HG02610 (cell line): ENCODE results near the gene CD9.
"Not testable (repeated sequence)": the region's sequence is repeated elsewhere in the genome, so short reads cannot be mapped to it uniquely, and the experiment has no call there.

Experiments
- ATAC-seq: cut with Tn5 transposase; IDR thresholded peaks from one replicate; pipeline ENCODE4 v1.9.1; 2021; ENCODE audit warnings: mild to moderate bottlenecking, moderate library complexity; ENCODE audit not compliant: unreplicated experiment

CD9 gene

DNA sequence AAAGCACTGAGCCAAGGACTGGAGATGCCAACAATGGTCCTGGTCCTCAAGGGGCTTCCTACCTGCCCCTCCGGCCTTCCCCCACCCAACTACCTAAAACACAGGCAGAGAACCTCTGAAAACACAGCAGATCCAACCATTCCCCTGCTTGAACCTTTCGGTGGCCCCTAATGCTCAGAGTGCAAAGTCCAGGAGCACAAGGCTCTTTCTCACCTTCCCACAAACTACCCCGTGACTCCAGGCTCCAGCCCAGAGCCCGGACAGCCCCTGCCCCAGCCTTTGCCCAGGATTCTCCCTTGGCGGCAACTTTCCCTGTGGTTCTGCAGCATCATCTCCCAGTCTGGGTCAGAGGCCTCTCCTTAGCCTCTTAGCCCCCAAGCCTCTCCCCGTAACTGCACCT, 1.6 kb upstream of the CD9 start:
- no peak for ATAC-seq

DNA sequence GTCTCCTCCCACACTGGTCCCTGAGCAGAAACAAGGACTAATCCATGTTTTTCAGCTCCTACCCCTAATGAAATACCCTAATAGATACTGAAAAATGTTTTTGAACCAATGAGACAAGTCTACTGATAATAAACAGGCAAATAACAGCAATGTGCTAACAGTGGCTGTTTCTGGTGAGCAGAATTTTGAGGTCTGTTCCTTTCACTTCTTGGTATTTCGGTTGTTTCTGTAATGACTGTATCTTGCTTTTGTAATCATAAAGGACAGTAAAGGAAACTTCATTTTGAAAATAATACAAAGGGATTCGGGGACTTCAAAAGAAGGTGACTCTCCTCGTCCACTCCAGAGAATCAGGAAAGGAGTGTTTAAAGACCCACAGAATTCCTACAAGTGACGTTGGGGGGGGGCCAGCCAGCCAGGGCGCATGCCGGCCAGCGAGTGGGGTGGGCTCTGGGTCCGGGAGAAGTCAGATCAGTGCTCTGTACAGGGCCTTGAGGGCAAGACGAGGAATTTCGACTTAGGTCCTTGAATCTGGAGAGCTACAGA, 1.1 kb upstream of the CD9 start:
- ATAC-seq, result no peak

DNA sequence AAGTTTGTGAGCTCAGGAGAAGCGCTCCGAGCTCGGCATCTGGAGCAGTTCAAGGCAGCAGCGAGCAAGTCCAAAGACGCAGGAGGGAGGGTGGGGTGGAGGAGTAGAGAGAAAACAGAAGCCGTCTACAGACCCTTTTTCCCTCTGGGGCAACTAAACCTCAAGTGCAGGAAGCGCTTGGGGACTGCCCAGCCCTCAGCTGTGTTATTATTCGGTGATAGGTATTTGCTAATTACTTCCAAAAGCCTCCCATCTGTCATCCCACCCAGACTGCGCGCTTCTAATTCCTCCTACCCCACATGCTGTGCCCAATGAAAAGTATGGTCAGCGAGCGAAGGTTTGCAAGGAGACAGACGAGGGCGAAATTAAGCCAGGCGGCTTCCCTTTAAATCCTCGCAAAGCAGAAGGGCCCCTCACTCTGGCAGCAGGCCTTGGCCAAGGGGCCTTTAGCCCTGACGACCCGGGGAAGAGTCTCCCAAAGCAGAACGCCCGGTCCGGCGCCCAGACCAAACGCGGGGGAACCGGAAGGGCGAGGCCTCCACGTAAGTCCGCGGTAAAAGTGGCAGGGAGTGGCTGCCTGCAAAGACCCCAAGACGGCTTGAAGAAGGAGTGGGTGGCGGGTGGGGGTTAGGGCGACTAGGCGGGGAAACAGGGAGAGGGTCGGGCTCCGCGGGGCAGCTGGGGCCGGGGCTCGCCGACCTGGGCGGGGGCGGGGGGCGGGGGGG, 507 bp upstream of the CD9 start:
- no peak for ATAC-seq

DNA sequence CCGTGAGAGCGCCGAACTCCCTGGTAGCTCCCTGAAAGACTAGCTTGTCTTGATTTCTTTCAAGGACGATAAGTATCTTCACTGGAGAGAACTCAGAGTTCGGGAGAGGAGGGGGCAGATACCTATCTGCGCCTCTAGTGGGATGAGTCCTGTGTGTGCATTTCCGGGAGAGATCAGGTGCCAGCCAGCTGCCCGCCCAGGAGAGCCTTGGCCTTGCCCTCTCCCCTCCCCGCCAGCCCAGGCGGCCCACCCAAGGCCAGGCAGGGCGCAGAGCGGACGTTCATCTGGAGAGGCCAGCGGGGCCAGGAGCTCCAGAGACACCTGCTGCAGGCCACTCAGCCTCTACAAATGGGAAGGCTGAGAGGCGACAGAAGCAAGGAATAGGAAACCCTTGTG, 1.0 kb downstream of the CD9 start:
- no peak for ATAC-seq

DNA sequence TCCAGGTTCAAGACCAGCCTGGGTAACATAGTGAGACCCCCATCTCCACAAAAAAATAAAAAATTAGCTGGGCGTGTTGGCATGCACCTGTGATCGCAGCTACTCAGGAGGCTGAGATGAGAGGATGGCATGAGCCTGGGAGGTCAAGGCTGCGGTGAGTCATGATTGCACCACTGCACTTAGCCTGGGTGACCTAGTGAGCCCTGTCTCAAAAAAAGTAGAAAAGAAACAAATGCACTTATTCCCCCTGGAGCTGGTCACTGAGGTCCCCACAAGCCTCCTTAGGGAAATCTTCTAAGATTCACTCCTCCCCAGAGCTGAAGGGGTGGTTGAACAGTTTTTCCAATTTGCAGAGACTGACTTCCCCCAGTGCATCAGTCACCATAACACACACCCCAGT, 1.6 kb downstream of the CD9 start:
- ATAC-seq, result no peak

DNA sequence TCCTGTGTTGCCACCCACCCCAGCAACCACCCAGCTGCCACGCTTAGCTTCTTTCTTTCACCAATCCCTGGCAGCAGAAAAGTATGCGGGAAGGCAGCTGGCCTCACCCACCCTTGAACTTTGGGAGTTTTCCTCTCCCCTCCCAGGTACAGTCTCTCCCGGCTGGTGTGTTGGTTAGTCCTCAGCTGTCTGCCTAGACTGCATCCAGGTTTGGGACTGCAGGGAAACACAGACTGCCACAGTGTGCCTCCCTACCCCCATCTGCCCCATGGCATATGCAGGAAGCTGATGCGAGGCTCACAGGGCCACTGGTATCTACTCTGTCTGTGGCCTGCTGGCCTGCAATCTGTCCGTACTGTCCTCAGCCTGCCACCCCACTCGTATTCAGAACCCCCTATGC, 2.1 kb downstream of the CD9 start:
- ATAC-seq, result no peak

DNA sequence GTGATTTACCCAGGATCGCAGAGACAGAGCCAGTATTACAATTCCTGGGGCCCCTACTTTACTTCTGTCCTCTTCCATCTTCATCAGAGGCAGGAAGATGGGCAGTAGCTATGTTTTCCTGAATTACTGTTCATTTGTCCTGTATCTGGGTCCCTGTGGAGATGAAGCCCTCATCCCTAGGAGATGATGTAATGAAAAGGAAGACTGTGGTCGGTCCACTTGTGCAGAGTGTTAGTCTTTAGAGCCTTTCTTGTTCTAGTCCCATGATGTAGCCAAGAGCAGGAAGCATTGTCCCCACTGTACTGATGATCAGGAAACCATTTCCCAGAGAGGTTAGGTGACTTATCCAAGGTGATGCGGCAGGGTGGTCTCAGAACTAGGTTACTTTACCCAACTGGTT, 2.6 kb downstream of the CD9 start:
- no peak for ATAC-seq

DNA sequence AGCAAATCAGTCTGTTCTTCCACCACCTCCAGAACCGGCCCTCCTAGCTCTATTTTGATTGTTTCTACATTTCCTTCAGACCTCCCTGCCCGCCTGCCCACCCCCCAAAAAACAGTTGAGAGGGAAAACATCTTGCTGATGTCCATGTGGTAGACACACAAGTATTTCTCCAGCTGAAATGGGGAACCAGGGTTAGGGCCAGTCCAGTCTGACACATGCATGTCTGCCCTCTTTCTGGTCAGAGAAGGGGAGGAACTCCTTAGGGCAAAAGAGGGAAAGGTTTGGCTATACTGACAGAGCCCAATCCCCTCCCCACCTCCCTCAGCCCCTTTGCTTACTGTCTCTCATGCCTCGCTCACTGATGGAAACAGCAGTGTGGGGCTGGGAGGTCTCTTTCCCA, 3.4 kb downstream of the CD9 start:
- no peak for ATAC-seq

DNA sequence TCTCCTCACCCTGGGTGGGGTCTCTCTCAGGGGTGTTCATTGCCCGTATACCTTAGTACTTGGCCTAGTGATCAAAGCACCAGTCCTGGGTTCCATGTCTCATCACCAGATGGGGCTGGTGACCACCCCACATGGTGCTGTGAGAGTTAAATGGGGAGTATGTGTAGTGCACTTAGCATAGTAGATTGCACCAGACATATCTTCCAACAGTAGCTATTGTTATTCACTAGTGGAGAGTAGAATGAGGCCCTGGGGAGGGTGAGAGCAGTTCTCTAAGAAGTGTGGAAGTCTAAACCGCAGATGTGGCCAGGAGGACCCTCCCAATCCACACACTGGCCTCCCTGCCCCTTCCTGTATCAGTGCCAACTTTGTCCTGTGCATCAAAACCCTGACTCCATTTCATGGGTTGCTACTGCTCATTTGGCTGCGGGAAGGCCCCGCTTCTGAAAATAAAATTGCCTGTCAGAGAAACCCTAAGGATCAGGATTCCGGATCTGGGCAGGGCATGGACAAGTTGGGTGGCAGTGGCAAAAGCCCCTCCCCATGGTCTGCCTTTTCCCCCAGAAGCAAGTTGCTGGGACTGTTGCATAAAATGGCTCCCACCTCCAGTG, 4.4 kb downstream of the CD9 start:
- ATAC-seq, result no peak

DNA sequence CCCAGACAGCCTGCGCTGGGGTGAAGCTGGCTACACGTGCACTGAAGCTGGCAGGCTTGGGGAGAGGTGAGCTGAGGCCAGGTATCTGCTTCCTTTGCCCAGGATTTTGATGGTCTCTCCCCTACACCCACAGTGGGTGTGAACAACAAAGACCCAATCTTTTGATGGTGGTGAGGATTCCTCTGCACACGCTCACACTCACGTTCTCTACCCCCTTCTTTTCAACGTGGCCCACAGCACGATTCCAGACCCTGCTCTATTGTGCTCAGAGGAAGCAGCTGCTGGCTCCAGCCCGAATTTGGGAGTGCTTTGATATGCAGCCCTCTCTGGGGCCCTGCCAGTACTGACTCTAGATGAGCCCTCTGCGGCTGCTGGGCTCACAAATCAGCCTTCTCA, 4.9 kb downstream of the CD9 start:
- ATAC-seq, result no peak

DNA sequence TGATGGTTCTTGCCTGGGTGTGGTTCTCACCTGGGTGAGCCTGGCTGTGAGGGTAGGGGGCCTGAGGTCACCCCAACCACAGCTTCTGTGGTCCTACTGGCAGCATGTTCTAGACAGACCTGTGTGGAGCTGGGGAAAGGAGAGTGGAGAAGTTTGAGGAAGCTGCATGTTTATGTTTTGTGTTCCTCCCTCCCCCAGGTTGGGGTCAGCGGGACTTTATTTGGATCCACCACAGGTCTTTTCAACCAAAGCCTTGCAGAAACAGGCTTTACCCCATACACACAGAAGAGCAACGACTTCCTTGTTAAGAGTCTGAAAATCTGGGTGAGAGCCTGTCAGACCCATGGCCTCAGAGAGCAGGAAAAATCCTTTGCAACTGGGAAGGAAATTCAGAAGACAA, 5.6 kb downstream of the CD9 start:
- ATAC-seq, result no peak

DNA sequence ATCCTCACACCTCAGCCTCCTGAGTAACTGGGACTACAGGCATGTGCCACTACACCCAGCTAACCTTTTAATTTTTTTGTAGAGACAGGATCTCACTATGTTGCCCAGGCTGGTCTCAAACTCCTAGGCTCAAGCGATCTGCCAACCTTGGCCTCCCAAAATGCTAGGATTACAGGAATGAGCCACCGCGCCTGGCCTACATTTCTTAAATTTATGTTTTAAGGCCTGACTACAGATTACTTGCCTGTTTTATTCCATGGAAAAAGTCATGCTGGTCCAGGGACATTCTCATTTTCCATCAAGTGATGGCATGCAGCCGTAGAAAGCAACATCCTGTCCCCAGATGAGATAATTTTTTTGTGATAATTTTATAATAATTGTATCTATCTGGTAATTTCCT, 6.1 kb downstream of the CD9 start:
- no peak for ATAC-seq

DNA sequence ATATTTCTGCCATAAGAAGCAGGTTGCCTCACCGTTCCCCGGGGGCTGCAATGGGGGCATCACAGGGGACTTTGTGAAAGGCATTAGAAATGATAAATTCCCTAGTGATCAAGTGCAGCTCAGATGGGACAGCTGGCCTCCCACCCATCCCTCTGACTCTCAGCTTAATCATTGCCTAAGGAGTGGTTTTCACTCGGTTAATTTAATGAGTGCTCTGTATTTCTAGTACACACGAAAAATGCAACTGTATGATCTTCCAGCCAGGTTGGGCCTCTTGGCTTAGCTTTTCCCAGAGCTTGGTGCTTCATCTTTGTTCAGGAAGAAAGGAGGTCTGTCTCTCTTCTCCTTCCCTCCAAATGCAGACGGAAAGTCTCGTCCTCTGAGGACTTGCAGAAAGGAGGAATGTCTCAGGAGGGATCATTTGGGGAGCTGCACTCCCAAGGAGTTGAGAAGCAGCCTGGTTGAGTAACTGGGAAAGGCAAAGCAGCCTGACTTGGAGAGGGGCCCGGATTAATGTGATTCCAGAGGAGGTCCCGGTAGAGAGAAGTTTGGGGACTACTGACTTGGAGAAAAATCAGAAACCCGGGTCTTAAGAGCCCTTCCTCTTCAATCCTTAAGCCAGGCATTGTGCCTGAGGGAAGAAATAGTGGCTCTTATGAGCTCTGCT, 7.2 kb downstream of the CD9 start:
- ATAC-seq, result no peak

DNA sequence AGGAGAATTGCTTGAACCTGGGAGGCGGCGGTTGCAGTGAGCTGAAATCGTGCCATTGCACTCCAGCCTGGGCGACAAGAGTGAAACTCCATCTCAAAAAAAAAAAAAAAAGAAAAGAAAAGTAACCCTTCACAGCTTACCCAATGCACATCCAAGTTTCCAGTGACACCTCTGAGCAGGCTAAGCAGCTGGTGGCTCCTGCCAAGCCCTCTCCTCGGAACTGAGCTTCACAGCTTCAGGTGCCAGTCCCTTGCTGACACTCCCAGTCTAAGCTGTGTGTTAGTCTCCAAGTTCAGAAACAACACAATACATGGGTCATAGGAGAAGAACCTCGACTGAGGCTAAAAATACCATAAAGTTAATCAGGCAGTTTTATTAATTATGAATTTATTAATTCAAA, 7.9 kb downstream of the CD9 start:
- ATAC-seq, result no peak

DNA sequence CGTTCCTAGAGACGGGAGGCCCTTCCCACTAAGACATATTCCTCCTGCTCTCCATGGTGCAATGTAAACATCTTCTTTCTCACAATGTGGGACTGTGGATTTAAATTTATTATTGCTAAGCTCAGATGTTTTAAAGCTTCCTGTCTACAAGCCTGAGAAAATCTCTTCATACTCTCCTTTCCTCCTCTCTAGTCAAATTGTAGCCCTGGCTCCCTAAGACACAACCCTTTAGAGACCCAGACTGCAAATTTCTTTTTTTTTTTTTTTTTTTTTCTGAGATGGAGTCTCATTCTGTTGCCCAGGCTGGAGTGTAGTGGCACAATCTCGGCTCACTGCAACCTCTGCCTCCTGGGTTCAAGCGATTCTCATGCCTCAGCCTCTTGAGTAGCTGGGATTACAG, 9.2 kb downstream of the CD9 start:
- ATAC-seq, result not testable (repeated sequence)

DNA sequence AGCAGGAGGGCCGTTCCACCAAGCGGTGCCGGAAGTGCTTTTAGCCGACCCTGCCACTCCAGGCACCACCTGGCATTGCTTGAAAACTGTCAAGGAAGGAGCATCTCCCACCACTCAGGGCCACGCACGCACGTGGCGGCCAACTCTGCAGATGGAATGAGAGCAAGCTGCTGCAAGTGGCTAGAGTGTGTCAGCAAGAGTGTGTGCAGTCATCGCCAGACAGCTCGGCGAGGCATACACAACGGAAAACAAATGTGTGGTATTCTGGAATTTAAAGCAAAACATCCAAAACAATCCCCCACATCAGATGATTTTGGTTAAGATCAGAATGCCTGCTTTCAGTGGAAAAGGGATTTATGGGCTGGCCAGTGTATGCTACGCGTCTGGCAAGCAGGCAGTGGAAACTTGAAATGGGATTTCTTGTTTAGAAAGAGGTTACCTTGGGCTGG, 11.2 kb downstream of the CD9 start:
- ATAC-seq, result no peak

DNA sequence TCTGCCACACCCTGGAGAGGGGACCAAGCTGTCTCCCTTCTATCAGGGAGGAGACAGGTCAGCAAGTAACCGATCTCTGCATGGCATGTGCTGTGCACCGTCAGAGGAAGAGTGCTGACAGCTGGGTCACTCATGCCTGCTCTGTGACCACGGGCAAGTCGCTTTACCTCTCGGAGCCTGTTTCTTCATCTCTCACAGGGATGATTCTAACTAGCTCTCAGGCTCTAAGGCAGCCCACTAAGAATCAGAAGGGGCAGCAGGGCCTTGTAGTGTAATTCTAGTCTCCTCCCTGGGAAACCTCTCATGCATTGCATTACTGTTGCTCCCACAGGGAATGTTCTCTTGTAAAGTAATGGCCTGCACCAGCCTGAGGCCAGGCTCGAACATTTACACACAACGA, 11.9 kb downstream of the CD9 start:
- ATAC-seq, result no peak

DNA sequence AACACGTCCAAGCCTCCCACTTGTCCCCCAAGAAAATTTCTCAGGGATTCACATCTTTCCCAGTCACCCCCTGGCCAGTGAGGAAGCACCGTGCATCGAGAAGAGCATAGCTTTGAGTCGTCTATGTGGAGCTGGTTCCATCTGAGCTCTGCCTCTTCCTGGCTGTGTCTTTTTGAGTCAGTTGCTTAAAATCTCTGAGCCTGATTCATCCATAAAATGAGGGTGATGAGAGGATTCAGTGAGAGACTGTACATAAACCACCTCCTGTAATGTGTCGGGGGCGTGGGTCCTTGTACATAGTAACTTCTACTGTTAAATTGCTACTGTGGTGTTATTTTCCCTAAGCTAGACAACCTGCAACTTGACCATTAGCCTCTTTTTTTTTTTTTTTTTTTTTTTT, 13.8 kb downstream of the CD9 start:
- no peak for ATAC-seq

DNA sequence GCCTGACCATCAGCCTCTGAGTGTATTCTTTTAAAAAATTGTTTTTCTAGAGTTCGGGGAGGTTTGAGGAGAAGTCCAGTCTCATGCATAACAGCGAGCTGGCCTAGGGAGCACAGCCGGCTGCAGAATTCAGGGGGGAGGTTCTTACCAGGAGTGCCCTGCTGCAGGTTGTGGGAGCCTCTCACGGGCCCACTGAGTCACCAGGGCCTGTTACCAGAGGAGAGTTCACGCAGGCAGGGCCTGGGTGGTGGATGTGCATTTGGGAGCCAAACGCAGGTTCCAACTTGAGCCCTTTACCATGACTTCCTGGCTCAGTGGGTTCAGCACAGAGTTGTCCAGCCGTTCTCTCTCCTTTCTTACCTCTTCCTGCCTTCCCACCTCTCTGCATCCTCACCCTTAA, 14.4 kb downstream of the CD9 start:
- ATAC-seq, result no peak

DNA sequence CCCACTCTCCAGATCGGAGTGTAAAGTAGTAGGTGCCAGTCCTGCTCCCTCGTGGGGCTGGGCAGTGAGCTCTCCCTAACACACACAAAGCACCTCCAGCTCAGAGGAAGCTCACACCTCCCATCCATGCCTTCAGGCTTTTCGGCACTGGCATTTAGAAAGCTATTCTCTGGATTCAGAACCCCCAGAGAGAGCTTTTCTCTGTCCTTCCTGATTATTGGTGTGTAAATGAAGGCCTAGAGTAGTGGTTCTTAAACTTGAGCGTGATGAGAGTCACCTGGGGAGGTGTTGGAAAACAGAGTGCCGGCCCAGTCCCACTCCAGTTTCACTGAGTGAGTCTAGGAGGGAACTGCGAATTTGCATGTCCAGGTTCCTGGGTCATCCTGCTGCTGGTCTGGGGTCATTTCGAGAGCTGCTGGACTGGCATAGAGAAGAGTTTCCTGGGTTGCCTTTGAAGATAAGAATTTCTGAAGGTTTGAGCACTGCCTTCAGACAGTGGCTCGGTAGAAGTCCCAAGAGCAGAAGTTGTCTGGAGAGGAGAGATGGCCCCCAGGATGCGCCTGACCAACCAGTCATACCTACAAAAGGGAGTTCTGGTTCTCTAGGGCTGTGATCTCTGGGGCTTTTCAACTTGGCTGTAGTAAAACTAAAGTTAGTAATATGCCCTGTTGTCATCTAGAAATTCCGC, 15.1 kb downstream of the CD9 start:
- no peak for ATAC-seq

DNA sequence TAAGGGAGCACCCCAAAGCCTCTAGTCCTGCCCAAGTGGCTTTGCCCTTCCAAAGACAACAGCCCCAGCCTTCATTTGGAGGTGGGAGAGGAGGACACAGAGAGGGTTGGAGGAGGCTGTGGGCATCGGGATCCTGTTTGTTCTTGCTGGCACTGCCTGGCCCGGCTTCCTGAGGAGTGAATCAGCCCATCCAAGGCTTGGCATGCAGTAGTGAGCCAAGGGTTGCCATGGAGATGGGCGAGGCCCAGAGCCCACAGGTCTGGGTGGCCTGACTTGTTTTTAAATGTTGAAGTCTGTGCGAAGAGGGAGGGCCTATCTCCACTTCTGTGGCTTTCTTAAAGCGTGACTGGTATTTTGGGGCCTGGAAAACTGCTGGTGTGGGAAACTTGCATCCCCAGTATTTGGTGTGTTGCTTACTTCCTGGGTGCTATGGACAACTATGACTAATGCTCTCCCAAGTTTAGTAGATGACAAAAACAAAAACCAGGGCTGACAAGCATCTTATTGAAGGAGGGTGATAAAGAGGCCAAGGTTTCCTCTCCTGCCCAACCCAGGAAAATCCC, 15.8 kb downstream of the CD9 start:
- ATAC-seq, result no peak
